ENCODE data around the gene ZDHHC5.
A peak's percentile ranks its signal among the peaks of the same experiment; 100 is the strongest.
"Not testable (repeated sequence)": the region's sequence is repeated elsewhere in the genome, so short reads cannot be mapped to it uniquely, and the experiment has no call there.

Gene ZDHHC5

DNA sequence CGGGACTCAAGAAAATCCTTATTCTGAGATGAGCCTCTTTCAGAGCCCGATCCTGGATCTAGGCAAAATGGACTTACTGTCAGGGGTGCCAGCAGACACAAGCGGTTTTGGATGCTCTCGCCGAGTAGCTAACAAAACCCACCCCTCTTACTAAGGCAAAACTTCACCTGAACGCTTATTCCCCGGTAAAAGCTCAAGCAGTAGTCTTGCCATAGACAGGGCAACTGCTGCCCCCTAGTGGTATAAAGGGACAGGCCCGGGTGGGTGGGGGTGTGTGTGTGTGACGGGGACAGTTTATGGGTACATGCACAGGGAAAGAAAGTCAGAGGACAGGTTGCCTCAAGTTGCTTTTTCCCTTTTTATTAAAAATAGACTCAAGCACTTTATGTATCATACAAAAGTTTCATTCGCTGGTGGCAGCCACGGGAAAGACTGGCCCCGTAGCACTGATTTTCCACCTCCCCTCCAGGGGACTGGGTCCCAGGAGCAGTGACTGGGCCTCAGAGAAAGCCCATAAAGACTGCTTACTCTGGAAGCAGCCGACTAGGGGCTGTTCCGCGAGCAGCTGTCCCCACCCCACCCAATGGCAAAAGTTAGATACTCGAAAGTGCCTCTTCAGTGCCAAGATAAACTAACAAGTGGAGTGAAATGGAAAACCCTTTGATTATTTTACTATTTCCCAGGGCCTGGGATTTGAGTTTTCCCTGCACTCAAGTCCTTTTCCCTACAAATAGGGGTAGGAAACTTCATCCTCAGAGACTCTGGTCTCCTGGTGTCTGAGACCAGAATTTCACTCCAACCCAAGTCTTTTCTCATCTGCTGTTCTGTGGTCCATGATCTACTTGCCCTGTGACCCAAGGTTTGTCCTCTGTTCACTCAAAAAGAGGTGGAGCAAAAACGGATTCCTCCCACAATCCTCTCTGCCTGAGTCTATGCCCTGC, 22.9 kb upstream of the ZDHHC5 start:
- peak; percentile 81 for DNase-seq (ENCODE audit: low spot score)

DNA sequence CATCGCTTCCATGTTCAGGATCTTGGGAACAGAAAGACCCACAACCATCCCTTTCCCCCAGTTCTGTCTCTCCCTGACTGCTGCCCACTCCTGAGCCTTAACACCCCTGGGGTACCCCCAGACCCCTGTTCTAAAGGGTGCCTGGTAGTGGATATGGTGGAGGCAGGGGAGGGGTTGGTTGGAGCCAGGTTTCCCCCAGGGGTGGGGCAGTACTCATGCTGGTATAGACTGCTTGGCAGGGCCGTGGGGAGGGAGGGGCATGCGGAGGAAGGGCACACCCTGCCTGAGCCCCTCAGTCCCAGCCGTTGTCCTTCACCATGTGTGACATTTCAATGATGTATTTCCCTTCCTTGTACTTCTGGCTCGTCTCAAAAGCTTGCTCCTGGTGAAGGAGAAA, 22.2 kb upstream of the ZDHHC5 start:
- no peak for DNase-seq (ENCODE audit: low spot score)

DNA sequence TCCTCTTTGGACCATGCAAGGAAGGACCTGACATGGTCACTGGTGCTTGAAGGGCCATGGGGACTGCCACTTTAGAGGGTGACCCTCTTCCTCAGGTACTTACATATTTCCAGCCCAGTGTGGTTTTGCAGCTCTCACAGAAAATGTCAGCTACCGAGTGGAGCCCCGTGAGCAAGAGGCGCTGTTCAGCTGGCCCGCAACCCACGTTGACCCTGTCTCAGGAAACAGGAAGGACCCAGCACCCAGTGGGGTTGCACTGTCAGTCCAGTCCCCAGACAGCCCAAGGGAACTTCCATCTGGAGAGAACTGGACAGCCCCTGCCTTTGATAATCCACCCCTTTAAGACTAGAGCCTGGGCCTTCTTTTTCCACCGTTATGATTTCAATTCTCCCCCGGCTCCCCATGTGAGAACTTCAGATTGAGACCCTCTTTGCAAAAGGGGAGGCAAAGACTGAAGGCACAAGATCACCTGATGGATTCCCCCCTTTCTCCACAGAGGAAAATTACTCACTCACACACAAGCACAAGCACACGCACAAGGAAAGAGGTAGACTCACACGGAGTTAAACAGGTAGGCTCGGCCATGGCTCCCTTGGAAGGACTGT, 21.6 kb upstream of the ZDHHC5 start:
- no peak for DNase-seq (ENCODE audit: low spot score)

DNA sequence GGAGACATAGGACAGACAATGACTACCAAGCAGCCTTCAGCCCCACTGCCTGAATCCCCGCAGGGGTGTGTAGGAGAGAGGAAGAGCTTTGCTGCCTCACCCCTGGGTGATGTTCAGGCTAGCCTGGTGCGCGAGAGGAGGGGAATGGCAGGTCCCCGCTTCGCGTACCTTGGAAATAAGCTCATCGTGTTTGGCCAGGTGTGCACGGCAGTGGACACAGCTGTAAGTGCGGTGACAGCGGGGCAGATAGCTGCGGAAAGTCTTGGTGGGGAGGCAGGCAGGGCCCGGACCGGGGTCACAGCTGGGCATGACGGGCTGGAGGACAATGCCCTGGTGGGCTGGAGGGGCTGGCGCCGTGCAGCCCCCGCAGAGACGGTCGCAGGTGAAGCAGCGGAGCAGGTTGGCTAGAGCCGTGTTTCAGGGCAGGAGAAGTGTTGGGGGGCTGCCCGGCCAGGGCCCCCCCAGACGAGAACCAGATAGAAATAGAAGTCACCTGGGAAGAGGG, 21.1 kb upstream of the ZDHHC5 start:
- no peak for DNase-seq (ENCODE audit: low spot score)

DNA sequence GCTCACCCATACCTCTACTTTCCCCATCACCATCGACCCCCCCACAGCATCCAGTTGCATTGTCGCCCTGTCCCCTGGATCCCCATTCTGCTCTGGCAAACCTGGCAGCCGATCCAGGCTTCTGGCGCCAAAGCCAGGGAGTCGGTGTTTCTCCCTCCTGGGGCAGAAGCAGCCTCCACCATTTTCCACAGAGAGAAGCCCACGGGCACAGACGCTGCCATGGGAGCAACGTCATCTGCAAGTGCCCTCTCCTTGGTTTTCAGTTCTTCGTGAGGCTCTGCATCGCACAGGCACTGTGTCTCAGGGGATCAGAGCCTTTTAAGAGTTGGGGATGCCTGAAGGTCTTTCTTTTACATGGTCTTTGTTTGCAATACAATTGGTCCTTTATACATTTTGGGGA, 20.5 kb upstream of the ZDHHC5 start:
- DNase-seq (ENCODE audit: low spot score): no peak

DNA sequence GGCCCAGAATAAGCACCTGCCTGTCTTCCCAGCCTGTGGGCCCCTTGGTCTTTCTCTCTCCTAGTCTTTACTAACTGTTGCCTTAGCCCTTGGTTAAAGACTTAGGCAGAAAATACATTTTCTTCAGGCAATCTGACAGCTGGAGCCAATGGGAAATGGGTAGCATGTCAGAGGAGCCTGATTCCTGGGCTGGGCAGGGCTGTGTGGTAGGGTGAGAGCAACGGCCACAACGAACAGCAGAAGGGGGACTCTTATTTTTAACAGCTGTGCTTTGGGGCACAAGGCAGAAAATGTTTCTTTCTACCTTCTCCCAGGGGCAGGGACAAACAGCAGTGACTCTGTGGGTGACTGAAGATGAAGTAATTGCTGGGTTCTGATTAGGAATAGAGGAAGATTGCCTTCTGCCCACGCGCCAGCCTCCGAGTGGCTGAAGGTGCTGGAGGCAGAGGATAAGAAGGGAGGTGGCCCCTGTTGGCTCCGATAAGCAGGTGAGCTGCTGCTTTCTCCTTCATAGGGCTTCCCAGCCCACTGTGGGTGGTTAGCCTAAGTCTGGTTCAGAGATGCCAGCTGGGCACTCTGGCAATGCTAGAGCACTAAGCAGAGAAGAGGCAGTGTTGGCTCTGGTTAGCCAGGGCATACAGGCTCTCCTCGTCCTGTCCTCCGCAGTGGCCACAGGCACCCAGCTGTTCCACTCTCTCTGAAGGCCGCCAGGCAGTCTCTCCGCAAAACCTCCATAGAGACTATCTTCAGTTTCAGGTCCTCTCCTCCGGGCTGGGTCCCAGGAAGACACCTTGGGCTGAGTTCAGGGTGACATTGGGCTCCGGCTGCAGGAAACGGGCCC, 19.7 kb upstream of the ZDHHC5 start:
- DNase-seq (ENCODE audit: low spot score): no peak

DNA sequence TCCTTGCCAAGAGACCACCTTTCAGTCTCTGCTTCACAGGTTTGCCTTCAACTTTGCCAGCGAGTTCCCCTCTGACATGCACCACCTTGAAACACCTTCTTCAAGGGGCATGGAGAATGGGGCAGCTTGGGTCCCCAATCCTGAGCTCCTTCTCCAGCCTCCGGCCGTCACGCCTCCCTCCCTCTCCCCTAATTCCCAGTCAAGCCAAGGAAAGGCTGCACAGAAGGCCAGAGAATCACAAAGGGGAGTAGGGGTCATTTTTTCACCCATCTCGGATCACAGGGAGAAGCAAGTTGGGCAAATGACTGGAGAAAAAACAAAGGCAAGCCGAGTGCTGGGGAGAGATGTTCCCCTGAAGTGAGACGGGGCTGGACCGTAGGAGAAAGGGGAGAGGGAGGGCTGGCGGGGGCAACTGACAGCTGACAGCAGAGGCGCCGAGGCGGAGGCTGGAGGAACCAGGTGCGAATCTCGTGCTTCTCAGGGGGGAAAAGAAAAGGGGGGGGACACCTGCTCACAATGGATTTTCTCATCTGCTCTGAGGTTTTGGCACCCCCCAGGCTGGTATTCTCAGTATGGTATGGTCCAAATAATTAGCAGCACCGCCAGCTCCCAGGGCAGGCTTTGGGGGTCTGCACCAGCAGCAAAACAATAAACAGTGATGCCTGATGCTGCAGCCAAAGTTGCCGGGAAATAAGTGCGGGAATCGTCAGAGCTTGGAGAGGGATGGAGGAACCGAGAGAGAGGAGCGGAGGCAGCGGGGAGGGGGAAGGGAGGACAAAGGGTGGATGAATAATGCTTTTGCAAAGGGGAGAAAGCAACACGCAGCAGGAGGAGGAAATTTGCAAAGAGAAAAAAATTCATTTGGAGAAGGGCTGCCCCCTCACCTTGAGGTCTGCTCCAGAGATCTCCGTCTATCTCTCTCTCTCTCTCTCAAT, 18.8 kb upstream of the ZDHHC5 start:
- DNase-seq (ENCODE audit: low spot score): no peak

DNA sequence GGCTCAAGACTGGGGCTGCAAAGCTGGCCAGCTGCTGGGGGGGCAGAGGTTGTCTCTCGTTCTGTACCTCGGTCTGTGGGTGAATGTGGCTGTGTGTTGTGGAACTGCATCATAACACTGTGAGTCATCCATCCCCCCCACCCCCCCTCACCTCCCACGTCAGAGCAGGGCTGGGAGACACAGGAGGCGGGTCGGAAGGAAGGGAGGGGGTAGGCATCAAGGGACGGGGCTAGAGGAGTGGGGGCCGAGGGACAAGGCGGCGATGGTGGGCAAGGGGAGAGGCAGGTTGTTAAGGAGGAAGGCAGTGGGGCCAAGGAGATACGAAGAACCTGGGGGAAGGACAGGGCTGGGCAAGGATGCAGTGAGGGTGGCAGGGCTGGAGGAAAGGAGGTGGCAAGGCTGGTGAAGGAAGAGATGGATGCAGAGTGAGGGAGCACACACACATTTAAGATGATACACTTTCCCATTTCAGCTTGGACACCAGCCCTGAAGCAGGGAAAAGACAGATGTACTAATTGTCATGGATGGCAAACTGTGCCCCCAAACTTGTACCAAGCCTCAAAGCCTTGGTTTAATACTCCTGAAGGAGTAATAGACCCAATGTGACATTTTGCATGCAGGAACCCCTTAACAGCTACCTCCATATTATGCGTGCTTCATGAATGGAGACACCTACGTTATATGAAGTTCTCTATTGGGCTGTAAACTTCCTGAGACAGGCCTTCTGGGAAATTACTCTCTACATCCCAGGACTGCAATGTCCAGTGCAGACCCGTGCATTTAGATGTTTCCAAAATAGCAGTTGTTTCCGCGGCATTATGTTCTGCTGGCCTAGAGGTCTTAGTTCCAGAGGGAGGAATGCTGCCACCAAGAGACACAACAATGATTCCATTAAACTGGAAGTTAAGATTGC, 17.8 kb upstream of the ZDHHC5 start, which contains the start of gene YPEL4:
YPEL4 (minus strand) TSS at position 87 of the 913 bp plus-strand sequence. CDS start 2,805 bp downstream, outside the sequence.
- DNase-seq (ENCODE audit: low spot score): no peak

DNA sequence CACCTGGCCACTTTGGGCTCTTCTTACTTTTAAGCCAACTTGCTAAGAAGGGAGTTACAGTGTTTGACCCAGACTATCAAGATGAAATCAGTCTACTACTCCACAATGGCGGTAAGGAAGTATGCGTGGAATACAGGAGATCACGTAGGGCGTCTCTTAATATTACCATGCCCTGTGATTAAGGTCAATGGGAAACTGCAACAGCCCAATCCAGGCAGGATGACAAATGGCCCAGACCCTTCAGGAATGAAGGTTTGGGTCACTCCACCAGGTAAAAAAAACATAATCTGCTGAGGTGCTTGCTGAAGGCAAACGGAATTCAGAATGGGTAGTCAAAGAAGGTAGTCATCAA, 17.2 kb upstream of the ZDHHC5 start:
- DNase-seq (ENCODE audit: low spot score): no peak

DNA sequence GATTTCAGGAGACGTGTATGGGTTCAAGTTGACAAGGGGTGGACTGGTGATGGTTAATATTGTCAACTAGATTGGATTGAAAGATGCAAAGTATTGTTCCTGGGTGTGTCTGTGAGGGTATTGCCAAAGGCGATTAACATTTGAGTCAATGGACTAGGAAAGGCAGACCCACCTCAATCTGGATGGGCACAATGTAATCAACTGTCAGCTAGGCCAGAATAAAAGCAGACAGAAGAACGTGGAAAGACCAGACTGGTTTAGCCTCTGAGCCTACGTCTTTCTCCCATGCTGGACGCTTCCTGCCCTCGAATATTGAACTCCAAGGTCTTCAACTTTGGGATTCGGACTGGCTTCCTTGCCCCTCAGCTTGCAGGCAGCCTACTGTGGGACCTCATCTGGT, 16.5 kb upstream of the ZDHHC5 start:
- no peak for DNase-seq (ENCODE audit: low spot score)

DNA sequence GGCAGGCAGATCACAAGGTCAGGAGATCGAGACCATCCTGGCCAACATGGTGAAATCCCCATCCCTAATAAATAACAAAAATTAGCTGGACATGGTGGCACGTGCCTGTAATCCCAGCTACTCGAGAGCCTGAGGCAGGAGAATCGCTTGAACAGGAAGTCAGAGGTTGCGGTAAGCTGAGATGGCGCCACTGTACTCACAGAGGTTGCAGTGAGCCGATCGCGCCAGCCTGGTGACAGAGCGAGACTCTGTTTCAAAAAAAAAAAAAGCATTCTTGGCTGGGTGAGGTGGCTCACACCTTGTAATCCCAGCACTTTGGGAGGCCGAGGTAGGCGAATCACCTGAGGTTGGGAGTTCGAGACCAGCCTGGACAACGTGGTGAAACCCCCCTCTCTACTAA, 15.7 kb upstream of the ZDHHC5 start:
- not testable (repeated sequence) for DNase-seq (ENCODE audit: low spot score)

DNA sequence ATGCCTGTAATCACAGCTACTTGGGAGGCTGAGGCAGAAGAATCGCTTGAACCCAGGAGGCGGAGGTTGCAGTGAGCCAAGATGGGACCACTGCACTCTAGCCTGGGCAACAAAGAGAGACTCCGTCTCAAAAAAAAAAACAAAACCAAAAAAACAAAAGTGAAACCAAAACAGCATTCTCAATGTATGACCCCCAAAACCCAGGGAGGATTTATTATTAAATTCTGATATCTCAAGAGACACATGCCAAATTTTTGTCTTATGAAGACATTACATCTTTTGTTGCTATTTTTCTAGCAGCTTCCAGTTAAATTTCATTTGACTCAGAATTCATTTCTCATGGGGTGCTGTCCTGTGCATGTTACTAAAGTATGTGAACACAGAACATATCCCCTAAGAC, 15.3 kb upstream of the ZDHHC5 start:
- DNase-seq (ENCODE audit: low spot score): no peak

DNA sequence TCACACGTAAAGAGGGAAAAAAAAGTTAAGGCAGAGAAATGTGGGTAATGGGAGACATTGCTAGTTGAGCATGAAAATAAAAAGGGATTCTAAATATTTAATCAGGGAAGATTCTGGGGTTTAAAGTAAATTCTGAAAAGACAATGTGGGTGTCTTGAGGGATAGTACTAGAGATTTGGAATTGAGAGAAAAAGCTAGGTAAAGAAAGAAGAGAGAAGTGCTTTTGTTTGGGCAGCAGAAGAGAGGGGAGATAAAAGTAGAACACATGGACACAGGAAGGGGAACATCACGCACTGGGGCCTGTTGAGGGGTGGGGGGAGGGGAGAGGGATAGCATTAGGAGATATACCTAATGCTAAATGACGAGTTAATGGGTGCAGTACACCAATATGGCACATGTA, 14.8 kb upstream of the ZDHHC5 start:
- DNase-seq (ENCODE audit: low spot score): no peak

DNA sequence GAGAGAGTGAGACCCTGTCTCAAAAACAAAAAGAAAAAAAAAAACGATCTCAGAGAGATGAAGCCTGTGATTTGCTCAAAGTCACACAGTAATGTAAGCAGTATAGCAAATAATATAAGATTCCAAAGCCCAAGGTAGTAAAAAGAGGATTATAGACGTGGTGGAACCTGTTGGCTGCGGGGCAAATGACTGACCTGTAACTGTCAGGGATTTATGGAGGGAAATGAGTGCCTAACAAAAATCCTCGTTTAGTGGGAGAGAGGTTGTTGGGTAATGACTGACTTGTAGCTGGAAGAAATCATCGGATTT, 11.1 kb upstream of the ZDHHC5 start:
- DNase-seq (ENCODE audit: low spot score): no peak

DNA sequence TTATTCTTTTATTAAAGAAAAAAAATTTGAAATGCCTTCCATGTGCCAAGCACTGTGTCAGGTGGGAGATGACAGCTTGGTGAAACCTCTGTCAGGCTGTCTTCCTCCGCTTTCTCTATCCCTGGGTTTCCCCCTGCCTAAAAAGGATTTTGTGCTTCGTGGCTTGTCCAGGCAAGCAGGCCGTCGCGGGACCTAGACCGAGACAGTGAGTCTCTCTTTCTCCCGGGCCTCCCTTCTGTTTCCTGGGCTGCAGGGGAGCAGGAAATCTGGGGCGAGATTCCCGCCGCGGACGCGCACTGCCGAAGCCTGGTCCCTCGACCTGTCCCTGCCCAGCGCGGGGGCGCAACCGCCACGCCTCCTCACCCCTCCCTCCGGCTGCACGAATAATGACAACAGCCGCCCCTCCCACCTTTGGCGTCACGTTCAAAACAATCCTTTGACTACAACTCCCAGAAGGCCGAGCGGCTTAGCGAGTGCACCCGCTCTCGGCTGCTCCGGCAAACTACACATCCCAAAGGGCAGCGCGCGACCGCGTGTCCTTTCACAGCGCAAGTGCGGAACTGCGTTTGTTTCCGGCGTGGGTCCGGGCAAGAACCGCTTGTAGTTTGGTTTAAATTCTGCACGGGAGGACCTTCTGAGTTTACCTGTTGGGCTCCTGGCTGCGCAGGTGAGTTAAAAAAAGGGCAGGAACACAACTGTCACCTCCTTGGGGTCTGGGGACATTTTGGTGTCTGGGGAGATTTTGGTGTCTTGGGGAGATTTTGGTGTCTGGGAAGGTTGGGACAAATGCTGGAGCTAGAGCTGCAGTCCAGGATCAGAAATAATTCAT, 10.5 kb upstream of the ZDHHC5 start, which contains the start of gene CLP1:
CLP1 (plus strand) TSS at position 569 of the 829 bp plus-strand sequence. CDS start 1,715 bp downstream, outside the sequence.
- peak; percentile 96 for DNase-seq (ENCODE audit: low spot score)

DNA sequence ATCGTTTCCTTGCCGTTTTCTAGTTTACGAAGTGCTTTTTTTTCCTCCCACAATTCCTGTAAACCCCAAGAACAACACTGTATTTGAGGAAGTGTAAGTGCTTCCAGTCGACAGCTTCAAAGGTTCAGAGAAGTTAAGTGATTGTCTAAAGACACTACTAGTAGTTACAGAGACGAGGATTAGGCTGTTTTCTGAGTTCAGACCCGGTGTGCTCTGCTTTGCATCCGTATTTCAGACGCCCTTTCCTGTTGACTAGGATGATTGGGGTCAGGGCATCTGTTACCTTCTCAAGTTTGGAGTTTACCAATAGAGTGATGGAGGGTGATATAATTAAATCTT, 9.9 kb upstream of the ZDHHC5 start:
- DNase-seq (ENCODE audit: low spot score): no peak

DNA sequence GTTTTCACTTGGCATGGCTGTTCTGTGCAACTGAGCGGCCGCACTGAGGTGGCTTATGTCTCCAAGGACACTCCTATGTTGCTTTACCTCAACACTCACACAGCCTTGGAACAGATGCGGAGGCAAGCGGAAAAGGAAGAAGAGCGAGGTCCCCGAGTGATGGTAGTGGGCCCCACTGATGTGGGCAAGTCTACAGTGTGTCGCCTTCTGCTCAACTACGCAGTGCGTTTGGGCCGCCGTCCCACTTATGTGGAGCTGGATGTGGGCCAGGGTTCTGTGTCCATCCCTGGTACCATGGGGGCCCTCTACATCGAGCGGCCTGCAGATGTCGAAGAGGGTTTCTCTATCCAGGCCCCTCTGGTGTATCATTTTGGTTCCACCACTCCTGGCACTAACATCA, 8.2 kb upstream of the ZDHHC5 start:
- no peak for DNase-seq (ENCODE audit: low spot score)

DNA sequence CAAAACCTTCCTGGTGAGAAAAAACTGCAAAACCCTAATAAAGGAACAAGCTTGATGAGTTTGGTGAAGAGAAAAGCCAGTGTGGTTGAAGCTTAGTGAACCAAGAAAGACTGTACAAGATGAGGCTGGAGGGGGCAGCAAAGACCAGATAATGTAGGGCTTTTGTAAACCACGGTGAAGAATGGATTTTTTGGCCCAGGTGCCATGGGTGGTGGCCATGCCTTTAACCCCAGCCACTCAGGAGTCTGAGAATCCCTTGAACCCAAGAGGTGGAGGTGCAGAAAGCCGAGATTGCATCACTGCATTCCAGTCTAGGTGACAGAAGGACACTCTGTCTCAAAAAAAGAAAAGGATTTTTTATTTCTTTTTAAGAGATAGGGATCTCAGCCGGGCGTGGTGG, 5.0 kb upstream of the ZDHHC5 start:
- DNase-seq (ENCODE audit: low spot score): no peak

DNA sequence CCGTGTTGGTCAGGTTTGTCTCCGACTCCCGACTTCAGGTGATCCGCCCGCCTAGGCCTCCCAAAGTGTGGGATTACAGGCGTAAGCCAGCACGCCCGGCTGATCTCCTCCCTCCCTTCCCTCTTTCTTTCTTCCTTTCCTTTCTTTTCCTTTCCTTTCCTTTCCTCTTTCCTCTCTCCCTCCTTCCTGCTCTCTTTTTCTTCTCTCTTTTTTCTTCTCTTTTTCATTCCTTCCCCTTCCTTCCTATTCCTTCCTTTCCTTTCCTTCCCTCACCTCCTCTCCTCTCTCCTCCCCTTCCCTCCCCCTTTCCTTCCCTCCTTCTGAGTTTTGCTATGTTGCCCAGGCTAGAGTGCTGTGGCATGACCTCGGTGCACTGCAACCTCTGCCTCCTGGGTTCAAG, 3.9 kb upstream of the ZDHHC5 start:
- DNase-seq (ENCODE audit: low spot score): no peak

All from D341Med (cell line).